A549 (cell line): ENCODE results near the gene IL23A. TPM values are rescaled to one million over a fixed set of nuclear protein-coding genes. Genes with fewer than 3 reads are reported as not detected.

Source experiments
- ATAC-seq, 2 experiments: fragments of 200-7000 bp in 1 of 2; fragments of >200 bp in 1 of 2; cut with Nextera tagmentation in 1 of 2; cut with Tn5 transposase in 1 of 2; 3 replicates each; pipeline versions ENCODE4 v1.8.0 to v1.9.1; 2018 to 2020; ENCODE audit warnings: mild to moderate bottlenecking in 1 of 2, moderate library complexity in 1 of 2
- CTCF ChIA-PET: fragments of 300-600 bp; sonication (Branson Sonifier 250); formaldehyde crosslinking; extraction: SDS; loops from one replicate; lab custom pipeline; 2021; ENCODE audit warnings: antibody characterized with exemption, inconsistent platforms; lab: Yijun Ruan, JAX
- POLR2A ChIA-PET: fragments of 350-600 bp; formaldehyde crosslinking; extraction: SDS; loops from one replicate; lab custom pipeline; 2021; ENCODE audit warnings: antibody characterized with exemption, inconsistent platforms; lab: Yijun Ruan, JAX
- DNase-seq, 2 experiments: peaks; one replicate each; pipeline versions ENCODE4 v3.0.0 to v3.0.0-alpha.2; 2011 to 2016; ENCODE audit warnings: low read depth in 1 of 2, low spot score in 1 of 2
- FAIRE-seq: peaks from 2 replicates; lab custom pipeline; 2011; peaks lifted over from hg19 to GRCh38; lab: Jason Lieb, UNC
- H3K27ac ChIP-seq, 2 experiments: fragments of >200 bp; sonication (Bioruptor Twin); formaldehyde crosslinking; 3 replicates each; pipeline ENCODE4 v1.5.1; 2016 to 2017
- H3K4me1 ChIP-seq: fragments of >200 bp; sonication (Bioruptor Twin); formaldehyde crosslinking; 3 replicates; pipeline ENCODE4 v1.6.1; 2016
- H3K4me2 ChIP-seq: fragments of >200 bp; sonication (Bioruptor Twin); formaldehyde crosslinking; 3 replicates; pipeline ENCODE4 v1.6.1; 2016
- H3K4me3 ChIP-seq: fragments of >200 bp; sonication (Bioruptor Twin); formaldehyde crosslinking; 3 replicates; pipeline ENCODE4 v1.5.1; 2016
- H3K9me3 ChIP-seq: fragments of >200 bp; sonication (Bioruptor Twin); formaldehyde crosslinking; 3 replicates; pipeline ENCODE4 v1.6.1; 2016
- ATOH8 ChIP-seq: fragments of 250-450 bp; sonication (Bioruptor Pico); IDR thresholded peaks from 2 replicates; pipeline ENCODE4 v1.5.0; 2020; ENCODE audit warnings: low read depth, mild to moderate bottlenecking, moderate library complexity
- BHLHE40 ChIP-seq: IDR thresholded peaks from 2 replicates; pipeline ENCODE4 v1.6.1; 2012; ENCODE audit warnings: low read depth, low read length, inconsistent platforms
- CBX2 ChIP-seq: fragments of 200-600 bp; sonication (generic); IDR thresholded peaks from 2 replicates; pipeline ENCODE4 v1.6.1; 2016; ENCODE audit warnings: low read depth, mild to moderate bottlenecking, borderline replicate concordance
- CEBPB ChIP-seq, 2 experiments: fragments of >200 bp in 1 of 2; sonication (Bioruptor Twin) in 1 of 2; formaldehyde crosslinking in 1 of 2; IDR thresholded peaks; 2 replicates each; pipeline ENCODE4 v1.6.1; 2012 to 2016
- E2F6 ChIP-seq: IDR thresholded peaks from 2 replicates; pipeline ENCODE4 v1.6.1; 2012; ENCODE audit warnings: low read depth, borderline replicate concordance
- FOSB ChIP-seq: fragments of 250-450 bp; sonication (Bioruptor Pico); IDR thresholded peaks from 2 replicates; pipeline ENCODE4 v1.5.0; 2020; ENCODE audit warnings: mild to moderate bottlenecking, moderate library complexity
- FOSL2 ChIP-seq, 2 experiments: fragments of 450-650 bp in 1 of 2; fragments of >200 bp in 1 of 2; sonication (Bioruptor Twin) in 1 of 2; formaldehyde crosslinking; IDR thresholded peaks; 2 replicates each; pipeline versions ENCODE4 v1.5.0 to v1.6.1; 2016 to 2020; ENCODE audit warnings: mild to moderate bottlenecking in 1 of 2, moderate library complexity in 1 of 2
- HDAC2 ChIP-seq: fragments of 200-600 bp; sonication (generic); IDR thresholded peaks from 2 replicates; pipeline ENCODE4 v1.6.1; 2016
- HES2 ChIP-seq: fragments of >200 bp; sonication (Bioruptor Twin); formaldehyde crosslinking; IDR thresholded peaks from 2 replicates; pipeline ENCODE4 v1.6.1; 2016
- KDM1A ChIP-seq: fragments of 200-600 bp; sonication (generic); IDR thresholded peaks from 2 replicates; pipeline ENCODE4 v1.6.1; 2016; ENCODE audit warnings: low read depth, mild to moderate bottlenecking
- KDM5A ChIP-seq: fragments of 200-600 bp; sonication (generic); IDR thresholded peaks from 2 replicates; pipeline ENCODE4 v1.6.1; 2016; ENCODE audit warnings: antibody characterized with exemption, mild to moderate bottlenecking
- MAFK ChIP-seq: fragments of 450-650 bp; IDR thresholded peaks from 2 replicates; pipeline ENCODE4 v1.6.1; 2014; ENCODE audit not compliant: partially characterized antibody
- MAZ ChIP-seq: fragments of 150-350 bp; IDR thresholded peaks from 2 replicates; pipeline ENCODE4 v1.6.1; 2014; ENCODE audit warnings: antibody characterized with exemption, low read depth, low read length, borderline replicate concordance
- NPAS2 ChIP-seq: fragments of 250-450 bp; sonication (Bioruptor Pico); IDR thresholded peaks from 2 replicates; pipeline ENCODE4 v1.8.0; 2022; ENCODE audit warnings: mild to moderate bottlenecking, moderate library complexity, borderline replicate concordance
- NR3C1 ChIP-seq: fragments of >200 bp; sonication (Bioruptor Twin); formaldehyde crosslinking; IDR thresholded peaks from 3 replicates; pipeline ENCODE4 v1.6.1; 2017
- PBX3 ChIP-seq: IDR thresholded peaks from 2 replicates; pipeline ENCODE4 v1.6.1; 2012
- PHF8 ChIP-seq: fragments of 200-600 bp; sonication (generic); IDR thresholded peaks from 2 replicates; pipeline ENCODE4 v1.6.1; 2016; ENCODE audit warnings: low read depth, mild to moderate bottlenecking, antibody characterized with exemption, moderate library complexity, borderline replicate concordance
- POLR2A ChIP-seq: IDR thresholded peaks from 2 replicates; pipeline ENCODE4 v1.6.1; 2012; ENCODE audit warnings: mild to moderate bottlenecking, low read length
- POLR2AphosphoS2 ChIP-seq: conservative IDR thresholded peaks from 2 replicates; pipeline ENCODE4 v1.6.1; 2012; ENCODE audit warnings: low read length, improper control_type of control experiment, inconsistent platforms
- RAD21 ChIP-seq, 2 experiments: fragments of >200 bp in 1 of 2; sonication (Bioruptor Twin) in 1 of 2; formaldehyde crosslinking in 1 of 2; IDR thresholded peaks in 1 of 2; conservative IDR thresholded peaks in 1 of 2; 2 replicates in 1 of 2; 3 replicates in 1 of 2; pipeline ENCODE4 v1.6.1; 2012 to 2018; ENCODE audit warnings: inconsistent platforms in 1 of 2
- TFCP2L1 ChIP-seq: fragments of 250-450 bp; sonication (Bioruptor Pico); IDR thresholded peaks from 2 replicates; pipeline ENCODE4 v1.5.0; 2021; ENCODE audit warnings: mild to moderate bottlenecking
- ZC3H11A ChIP-seq: fragments of 450-650 bp; IDR thresholded peaks from 2 replicates; pipeline ENCODE4 v1.6.1; 2014; ENCODE audit warnings: antibody characterized with exemption, mild to moderate bottlenecking
- ZFP36 ChIP-seq: fragments of 450-650 bp; IDR thresholded peaks from 2 replicates; pipeline ENCODE4 v1.6.1; 2014; ENCODE audit warnings: borderline replicate concordance; ENCODE audit not compliant: partially characterized antibody
- ZNF302 ChIP-seq: fragments of 250-450 bp; sonication (Bioruptor Pico); IDR thresholded peaks from 2 replicates; pipeline ENCODE4 v1.9.0; 2021; ENCODE audit warnings: inconsistent platforms, mild to moderate bottlenecking, moderate library complexity
- ZSCAN20 ChIP-seq: fragments of 250-450 bp; sonication (Bioruptor Pico); IDR thresholded peaks from 2 replicates; pipeline ENCODE4 v1.8.0; 2022; ENCODE audit warnings: mild to moderate bottlenecking, moderate library complexity
- WGBS: methylation state at CpG from one replicate; pipeline ENCODE4 v1.1.6; 2017; ENCODE audit errors: missing lambda C conversion rate; 5-methylcytosine and 5-hydroxymethylcytosine counted together
- polyA plus RNA-seq, 4 experiments: library from polyadenylated mRNA; depleted of rRNA in 3 of 4; stranded (reverse); fragments of >200 nt; fragmentation: RNase III in 1 of 4; extraction: RNeasy Plus Mini Kit Qiagen cat#74134 plus additional on column Dnase treatment in 1 of 4; gene quantifications; 2 replicates in 3 of 4; 3 replicates in 1 of 4; pipeline ENCODE4 v1.2.3, GENCODE V29; 2011 to 2017

IL23A gene
- polyA plus RNA-seq, 2 of the 4 experiments (the other 2 are of a cell fraction), result 0.21 to 0.31 TPM

- Histone ChIP-seq H3K9me3 (no peaks in the 10 kb centered on the region), H3K4me3 (no peak overlapping the region), H3K4me1 (peaks cover 23% of the 10 kb centered on the region; the same call in 2 of the 3 replicates), H3K27ac (no peak overlapping the region), H3K4me2 (no peak overlapping the region)
- no peak for DNase-seq
- no peak for FAIRE-seq
- 87% methylated on average over 5 of the region's 5 CpGs for WGBS
- TF ChIP-seq CEBPB (IDR thresholded peaks at IDR 0.05), result no peak
- TF ChIP-seq ZNF302 (CRISPR knock-in tag), result no peak
- no peak for TF ChIP-seq ZFP36
- no peak for TF ChIP-seq HES2
- no peak for TF ChIP-seq NR3C1
- no peak for TF ChIP-seq CBX2
- no peak for TF ChIP-seq ZSCAN20
- TF ChIP-seq KDM5A, result no peak
- no peak for TF ChIP-seq POLR2AphosphoS2
- no peak for TF ChIP-seq PHF8
- no peak for TF ChIP-seq FOSL2 (IDR thresholded peaks at IDR 0.05)
- TF ChIP-seq FOSL2 (CRISPR knock-in tag; IDR thresholded peaks at IDR 0.05), result no peak
- TF ChIP-seq MAFK, result no peak
- TF ChIP-seq HDAC2, result no peak
- no peak for TF ChIP-seq NPAS2 (CRISPR knock-in tag)
- no peak for TF ChIP-seq KDM1A
- TF ChIP-seq E2F6, result no peak
- TF ChIP-seq ATOH8, result no peak
- no peak for TF ChIP-seq RAD21 (conservative IDR thresholded peaks at IDR 0.05 in 1 of 2, IDR thresholded peaks at IDR 0.05 in 1 of 2)
- no peak for TF ChIP-seq TFCP2L1 (CRISPR knock-in tag)
- no peak for TF ChIP-seq FOSB
- ChIA-PET POLR2A (no interaction called here), CTCF (interaction anchor here (1.3 kb wide), 1 partner anchor 17 kb away, joined by 3 read pairs; no protein-coding TSS in a partner anchor)
- ATAC-seq, result no peak
Observed at GRCh38 chr12:56296295-56296694, 42.4 kb upstream of the IL23A start.

- TF ChIP-seq BHLHE40, result no peak
- no peak for TF ChIP-seq PBX3
- no peak for TF ChIP-seq MAZ
- no peak for TF ChIP-seq POLR2A
- TF ChIP-seq ZC3H11A, result no peak
- H3K4me3 ChIP-seq, result no peak overlapping the region
- 91% methylated on average over 8 of the region's 8 CpGs for WGBS
- ChIA-PET POLR2A (interaction anchor here (0.6 to 1.1 kb wide), 2 partner anchors 16 to 19 kb away, joined by 3 to 4 read pairs; partner anchors contain the start of gene CNPY2), CTCF (interaction anchor here (0.6 to 3.5 kb wide), 6 partner anchors 27 to 143 kb away, joined by 3 to 13 read pairs (median 4); partner anchors contain the start of genes COQ10A and SMARCC2)
- FAIRE-seq (no peak), DNase-seq (no peak), ATAC-seq (no peak)
- H3K4me1 ChIP-seq, result peaks cover 23% of the 10 kb centered on the region; the same call in 2 of the 3 replicates
- no peaks in the 10 kb centered on the region for H3K9me3 ChIP-seq
- H3K27ac ChIP-seq, result no peak overlapping the region
- H3K4me2 ChIP-seq, result no peak overlapping the region
Observed at GRCh38 chr12:56297400-56297799, 41.3 kb upstream of the IL23A start.
